KBM-7 (cell line): ENCODE results near the gene TLE7.

Source experiments
- DNase-seq: peaks from one replicate; pipeline ENCODE4 v3.0.0-alpha.2; 2015
- in situ Hi-C: fragments of 300-500 bp; cut with MboI; formaldehyde crosslinking; loops from 2 replicates; pipeline ENCODE4 v1.14.3; 2020; ENCODE audit warnings: low sequenced_read_pairs, low pct_unique_long_range_greater_than_20kb, mixed read lengths

TLE7 gene

GRCh38 chr16:71456801-71457200 lies 14.9 kb upstream of the TLE7 start:
- in situ Hi-C loops: no loop called here

DNA sequence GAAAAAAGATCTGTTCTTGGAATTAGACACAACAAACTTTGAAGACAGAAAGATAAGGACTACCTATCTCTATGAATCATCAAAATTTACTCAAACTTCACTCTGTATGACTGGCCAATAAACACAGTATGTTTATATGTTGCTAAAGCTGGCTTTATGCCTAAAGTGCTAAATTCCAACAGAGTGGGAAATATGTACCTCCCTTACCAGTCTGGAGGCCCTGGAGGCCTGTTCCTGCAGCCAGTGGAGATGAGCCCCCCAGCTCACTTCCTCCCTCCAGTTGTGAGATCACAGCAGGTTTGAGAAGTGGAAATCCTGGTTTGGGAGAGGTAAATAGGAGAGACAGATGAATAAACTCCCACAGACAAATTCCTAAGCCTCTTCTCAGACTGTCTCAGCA lies 11.2 kb upstream of the TLE7 start:
- in situ Hi-C loops: no loop called here
- no peak for DNase-seq

More at GRCh38 chr16:71456801-71457200, 14.9 kb upstream of the TLE7 start:
- DNase-seq: no peak

GRCh38 chr16:71449020-71449419 lies 7.2 kb upstream of the TLE7 start:
- in situ Hi-C loops: no loop called here
- no peak for DNase-seq

GRCh38 chr16:71448274-71448866 lies 6.5 kb upstream of the TLE7 start:
- DNase-seq: no peak
- in situ Hi-C loops: no loop called here

DNA sequence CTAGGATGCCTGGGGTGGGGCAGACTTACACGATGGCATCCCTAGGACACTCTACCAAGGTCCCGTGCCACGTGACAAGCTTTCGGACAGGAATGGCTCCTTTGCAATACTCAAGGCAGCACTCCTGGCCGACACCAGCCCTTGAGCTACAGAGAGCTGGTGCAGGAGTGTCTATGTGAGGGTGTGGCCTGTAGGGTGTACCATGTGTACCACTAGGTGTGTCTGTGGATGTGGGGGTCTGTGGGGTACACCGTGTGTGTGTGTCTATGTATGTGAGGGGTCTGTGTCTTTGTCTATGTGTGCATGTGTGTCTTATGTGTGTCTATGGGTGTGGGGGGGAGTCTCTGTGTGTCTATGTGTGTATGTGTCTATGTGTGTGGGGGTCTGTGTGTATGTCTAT lies 1.9 kb upstream of the TLE7 start:
- in situ Hi-C loops: no loop called here

GRCh38 chr16:71441348-71442050 lies 355 bp downstream of the TLE7 start:
- DNase-seq: no peak
- in situ Hi-C loops: no loop called here

More for the DNA sequence above, 1.9 kb upstream of the TLE7 start:
- DNase-seq: no peak

DNA sequence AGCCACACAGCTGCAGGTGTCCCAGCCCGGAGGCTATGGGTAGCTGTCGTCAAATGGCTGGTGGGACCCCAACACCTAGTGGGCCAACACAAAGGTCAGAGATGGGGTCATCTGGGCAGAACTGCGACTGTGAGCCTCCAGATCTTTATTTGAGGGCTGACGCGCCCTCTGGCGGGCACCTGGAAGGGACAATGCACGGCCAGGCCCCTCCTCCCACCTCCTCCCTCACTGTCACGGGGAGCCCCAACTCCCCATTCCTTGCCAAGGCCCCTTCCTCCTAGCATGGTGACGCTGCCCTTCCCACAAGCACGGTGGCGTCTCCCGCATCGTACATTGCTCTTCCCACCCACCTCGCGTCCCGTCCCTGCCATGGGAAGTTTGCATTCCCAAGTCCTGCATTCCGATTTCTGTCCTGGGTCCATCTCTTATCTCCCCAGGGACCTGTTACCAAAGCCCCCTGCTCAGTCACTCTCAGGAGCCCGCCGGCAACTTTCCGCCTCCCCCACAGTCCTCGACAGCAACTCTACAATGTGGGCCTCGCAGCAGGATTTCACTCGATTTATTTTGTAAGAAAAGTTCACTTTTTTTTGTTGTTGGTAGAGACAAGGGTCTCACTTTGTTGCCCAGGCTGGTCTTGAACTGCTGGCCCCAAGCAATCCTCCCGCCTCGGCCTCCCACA lies 1.0 kb downstream of the TLE7 start:
- DNase-seq: no peak
- in situ Hi-C loops: no loop called here

DNA sequence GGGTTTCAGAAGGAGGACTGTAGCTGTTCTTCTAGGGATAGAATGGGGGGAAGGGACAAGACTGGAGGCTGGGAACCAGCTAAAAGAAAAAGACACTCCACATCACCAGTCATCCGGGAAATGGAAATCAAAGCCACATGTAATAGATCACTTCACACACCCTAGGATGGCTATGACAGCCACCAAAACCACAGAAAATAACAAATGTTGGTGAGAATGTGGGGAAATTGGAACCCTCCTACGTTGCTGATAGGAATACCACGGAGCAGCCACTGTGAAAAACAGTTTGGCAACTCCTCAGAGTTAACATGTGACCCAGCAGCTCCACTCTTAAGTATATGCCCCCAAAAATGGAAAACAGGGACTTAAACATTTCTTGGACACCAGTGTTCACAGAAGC lies 2.3 kb downstream of the TLE7 start:
- in situ Hi-C loops: no loop called here
- no peak for DNase-seq

DNA sequence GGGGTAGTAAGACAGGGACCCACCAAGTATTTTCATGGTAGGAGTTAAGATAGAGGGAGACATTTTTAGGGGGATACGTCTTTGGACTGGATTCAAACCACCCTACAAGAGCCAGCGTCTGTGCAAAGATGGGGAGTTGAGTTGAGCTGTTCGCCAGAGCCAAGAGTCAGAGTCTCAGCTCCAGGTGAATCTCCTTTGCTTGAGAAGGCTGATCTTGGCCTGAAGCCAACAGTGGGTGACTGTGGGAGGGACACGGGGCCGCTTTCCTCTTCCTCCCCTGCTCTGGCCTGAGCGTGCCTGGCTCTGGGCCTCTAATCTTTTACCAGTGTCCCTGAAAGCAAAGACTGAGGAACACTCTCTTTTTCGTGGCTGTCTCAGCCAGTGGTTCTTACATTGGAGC lies 5.4 kb downstream of the TLE7 start:
- in situ Hi-C loops: no loop called here
- no peak for DNase-seq

DNA sequence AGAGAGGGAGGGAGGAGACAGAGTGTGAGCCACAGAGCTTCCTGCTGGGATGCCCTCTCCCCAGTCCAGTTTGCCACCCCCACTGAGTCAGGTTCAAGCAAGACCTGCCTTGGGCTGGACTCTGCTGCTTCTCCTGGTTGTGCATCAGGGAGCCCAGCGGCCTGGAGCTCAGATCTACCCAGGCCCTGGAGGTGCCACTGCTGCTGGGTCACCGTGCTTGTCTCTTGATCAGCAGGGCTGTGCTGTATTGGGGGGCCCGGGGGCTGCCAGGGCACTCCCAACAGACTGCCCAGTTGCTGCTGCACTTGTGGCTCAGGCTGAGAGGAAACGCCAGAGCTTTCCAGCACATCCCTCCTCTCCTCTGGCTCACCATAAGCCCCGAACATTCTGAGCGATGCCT lies 8.9 kb downstream of the TLE7 start:
- in situ Hi-C loops: no loop called here
- no peak for DNase-seq

- in situ Hi-C loops: no loop called here
- DNase-seq: no peak
Observed at GRCh38 chr16:71431991-71432390, 9.9 kb downstream of the TLE7 start.

DNA sequence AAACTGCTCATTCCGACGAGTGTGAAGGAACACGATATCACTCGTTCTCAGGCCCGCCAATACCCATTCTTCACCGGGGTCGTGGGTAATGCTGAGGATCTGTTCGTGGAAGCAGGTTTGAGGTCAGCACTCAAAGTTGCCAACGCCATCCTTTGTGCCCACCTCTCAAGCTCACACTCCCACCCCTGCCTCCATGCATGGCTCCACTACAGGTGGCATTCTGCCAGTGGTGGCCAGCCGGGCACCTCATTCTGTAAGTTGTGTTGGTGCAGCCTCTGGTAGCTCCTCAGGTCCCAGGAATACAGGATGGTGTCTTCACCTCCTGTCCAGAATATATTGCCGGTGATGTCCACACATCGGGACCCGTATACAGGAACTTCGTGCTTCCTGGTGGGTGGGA lies 10.7 kb downstream of the TLE7 start:
- in situ Hi-C loops: no loop called here
- no peak for DNase-seq

GRCh38 chr16:71430744-71431143 lies 11.1 kb downstream of the TLE7 start:
- no peak for DNase-seq
- in situ Hi-C loops: no loop called here

- no peak for DNase-seq
Observed at GRCh38 chr16:71429581-71429980, 12.3 kb downstream of the TLE7 start.

DNA sequence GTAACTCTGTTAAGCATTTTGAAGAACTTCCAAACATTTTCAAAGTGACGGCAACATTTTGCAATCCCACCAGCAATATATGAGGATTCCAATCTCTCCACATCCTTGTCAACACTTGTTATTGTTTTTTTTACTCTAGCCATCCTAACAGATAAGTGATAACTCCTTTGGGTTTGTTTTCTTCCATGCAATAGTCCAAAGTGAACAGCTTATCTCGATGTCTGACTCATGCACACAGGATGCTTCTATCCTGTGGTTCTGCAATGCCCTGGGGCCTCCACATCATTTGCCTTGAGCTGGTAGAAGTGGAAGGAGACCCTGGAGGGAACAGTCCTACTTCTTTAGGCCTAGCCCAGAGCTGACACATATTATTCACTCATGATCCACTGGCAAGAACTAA lies 13.0 kb downstream of the TLE7 start:
- no peak for DNase-seq
- in situ Hi-C loops: no loop called here

More at GRCh38 chr16:71429581-71429980, 12.3 kb downstream of the TLE7 start:
- in situ Hi-C loops: no loop called here

DNA sequence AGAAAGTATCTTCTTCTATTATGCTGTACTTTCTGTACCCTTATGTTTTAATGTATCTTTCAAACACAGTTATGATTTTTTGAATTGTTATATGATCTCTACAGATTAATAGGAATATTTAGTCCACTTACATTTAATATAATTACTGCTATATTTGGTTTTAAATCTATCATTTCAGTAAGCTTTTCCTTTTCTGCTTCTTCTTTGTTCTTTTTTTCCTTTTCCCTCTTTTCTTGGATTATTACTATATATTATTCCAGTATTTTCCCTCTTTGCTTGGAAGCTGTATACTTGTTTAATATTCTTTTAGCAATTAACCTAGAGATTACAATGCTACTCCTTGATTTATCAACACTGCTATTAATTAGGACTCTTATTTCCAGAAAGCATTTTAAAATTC lies 13.5 kb downstream of the TLE7 start:
- in situ Hi-C loops: no loop called here
- DNase-seq: no peak

DNA sequence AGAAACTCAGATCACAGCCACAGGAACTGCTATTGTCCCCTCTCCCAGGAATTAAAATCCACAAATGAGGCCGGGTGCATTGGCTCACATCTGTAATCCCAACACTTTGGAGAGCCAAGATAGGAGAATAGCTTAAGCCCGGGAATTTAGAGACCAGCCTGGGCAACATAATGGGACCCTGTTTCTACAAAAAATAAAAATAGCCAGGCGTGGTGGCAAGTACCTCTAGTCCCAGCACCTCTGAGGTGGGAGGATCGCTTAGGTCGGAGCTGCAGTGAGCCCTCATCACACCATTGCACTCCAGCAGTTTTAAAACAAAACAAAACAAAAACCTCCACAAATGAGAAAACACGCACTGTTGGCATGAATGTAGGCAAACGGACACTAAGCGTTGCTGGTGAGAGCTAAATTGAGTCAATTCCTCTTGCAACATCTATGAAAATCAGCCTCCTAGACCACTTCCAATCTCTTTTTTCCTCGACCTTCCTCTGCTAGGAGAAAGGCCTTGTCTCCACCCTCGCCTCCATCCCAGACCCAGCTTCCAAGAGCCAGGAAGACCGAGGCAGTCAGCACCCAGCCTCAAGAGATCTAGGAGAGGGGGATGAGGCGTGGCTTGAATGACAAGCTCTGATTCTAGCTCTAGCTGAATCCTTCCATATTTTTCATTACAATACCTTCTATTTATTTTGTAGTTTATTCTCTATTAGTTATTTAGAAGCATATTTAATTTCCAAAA lies 14.8 kb downstream of the TLE7 start:
- in situ Hi-C loops: no loop called here
- DNase-seq: no peak

GRCh38 chr16:71426069-71426879 lies 15.6 kb downstream of the TLE7 start:
- DNase-seq: peak; percentile 24
- in situ Hi-C loops: no loop called here

DNA sequence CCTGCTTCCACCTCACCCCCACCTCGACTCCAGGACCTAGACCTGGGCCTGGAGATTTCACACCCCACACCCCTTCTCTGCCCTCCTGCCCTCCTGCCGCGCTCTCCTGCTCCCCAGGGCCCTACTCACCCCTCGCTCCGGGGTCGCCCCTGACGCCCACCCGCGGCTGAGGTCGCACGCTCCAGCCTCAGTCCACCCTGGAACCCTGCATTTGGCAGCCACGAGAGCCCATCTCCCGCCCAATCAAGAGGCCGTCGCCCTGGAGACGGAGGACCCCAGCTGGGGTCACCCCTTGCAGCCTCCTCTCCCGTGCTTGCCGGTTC lies 16.1 kb downstream of the TLE7 start:
- in situ Hi-C loops: no loop called here

More for the DNA sequence above, 16.1 kb downstream of the TLE7 start:
- no peak for DNase-seq
